Keratinocyte (primary cell): ENCODE results near the gene CACNA1B. TPM values are rescaled to one million over a fixed set of nuclear protein-coding genes. Genes with fewer than 3 reads are reported as not detected.

Experiments
- DNase-seq: peaks from one replicate; pipeline ENCODE4 v3.0.0-alpha.2; 2011; ENCODE audit warnings: low read depth, missing footprints, low spot score
- FAIRE-seq: peaks from 2 replicates; lab custom pipeline; 2011; peaks lifted over from hg19 to GRCh38; lab: Jason Lieb, UNC
- H2AFZ ChIP-seq: 2 replicates; pipeline ENCODE4 v1.6.0; 2012; ENCODE audit warnings: low read length, control low read depth, inconsistent platforms; ENCODE audit not compliant: control insufficient read depth
- H3K27ac ChIP-seq: 2 replicates; pipeline ENCODE4 v1.5.1; 2011; ENCODE audit warnings: low read length; ENCODE audit not compliant: control insufficient read depth, insufficient read depth
- H3K27me3 ChIP-seq: 3 replicates; pipeline ENCODE4 v1.6.0; 2011; ENCODE audit warnings: low read length; ENCODE audit not compliant: control insufficient read depth, insufficient read depth; ENCODE audit errors: extremely low read depth
- H3K36me3 ChIP-seq, 2 experiments: 2 replicates in 1 of 2; 3 replicates in 1 of 2; pipeline ENCODE4 v1.5.1; 2011; ENCODE audit warnings: low read length in 2 of 2, mild to moderate bottlenecking in 1 of 2; ENCODE audit not compliant: control insufficient read depth in 2 of 2, insufficient read depth in 2 of 2; ENCODE audit errors: extremely low read depth in 1 of 2
- H3K4me1 ChIP-seq: 3 replicates; pipeline ENCODE4 v1.5.1; 2011; ENCODE audit warnings: low read length; ENCODE audit not compliant: control insufficient read depth, insufficient read depth; ENCODE audit errors: extremely low read depth
- H3K4me2 ChIP-seq: 3 replicates; pipeline ENCODE4 v1.6.0; 2011; ENCODE audit warnings: low read depth, low read length; ENCODE audit not compliant: control insufficient read depth, insufficient read depth; ENCODE audit errors: extremely low read depth
- H3K4me3 ChIP-seq, 3 experiments: fragments of 200-600 bp in 1 of 3; sonication (generic) in 1 of 3; 2 replicates in 2 of 3; 3 replicates in 1 of 3; pipeline ENCODE4 v1.5.1; 2011 to 2016; ENCODE audit warnings: low read length in 3 of 3, mild to moderate bottlenecking in 3 of 3, control low read depth in 2 of 3, inconsistent platforms in 1 of 3, low read depth in 1 of 3, mixed read lengths in 1 of 3, mixed run types in 1 of 3, moderate library complexity in 1 of 3; ENCODE audit not compliant: control insufficient read depth in 2 of 3, insufficient read depth in 2 of 3; ENCODE audit errors: extremely low read depth in 1 of 3
- H3K79me2 ChIP-seq: 2 replicates; pipeline ENCODE4 v1.6.0; 2012; ENCODE audit warnings: low read length; ENCODE audit not compliant: control insufficient read depth, insufficient read depth
- H3K9ac ChIP-seq: 3 replicates; pipeline ENCODE4 v1.6.0; 2011; ENCODE audit warnings: low read length; ENCODE audit not compliant: control insufficient read depth, insufficient read depth; ENCODE audit errors: extremely low read depth
- H3K9me1 ChIP-seq: 3 replicates; pipeline ENCODE4 v1.6.0; 2011; ENCODE audit warnings: low read length; ENCODE audit not compliant: control insufficient read depth, insufficient read depth; ENCODE audit errors: extremely low read depth
- H3K9me3 ChIP-seq: 2 replicates; pipeline ENCODE4 v1.5.1; 2012; ENCODE audit warnings: low read depth, low read length; ENCODE audit not compliant: control insufficient read depth
- H4K20me1 ChIP-seq: 3 replicates; pipeline ENCODE4 v1.6.0; 2011; ENCODE audit warnings: low read length; ENCODE audit not compliant: control insufficient read depth, insufficient read depth; ENCODE audit errors: extremely low read depth
- CTCF ChIP-seq, 3 experiments: IDR thresholded peaks in 1 of 3; conservative IDR thresholded peaks in 1 of 3; optimal IDR thresholded peaks in 1 of 3; 2 replicates in 2 of 3; 3 replicates in 1 of 3; pipeline versions ENCODE3 to v1.5.1; 2011; ENCODE audit warnings: low read length in 3 of 3, mild to moderate bottlenecking in 3 of 3, moderate library complexity in 2 of 3, control low read depth in 1 of 3, inconsistent platforms in 1 of 3; ENCODE audit not compliant: insufficient read depth in 2 of 3; ENCODE audit errors: extremely low read depth in 1 of 3
- EZH2 ChIP-seq: IDR thresholded peaks from one replicate; pipeline ENCODE4 v1.6.1; 2012; ENCODE audit warnings: inconsistent platforms, mild to moderate bottlenecking, low read length, moderate library complexity
- dilution Hi-C: fragments of 300-500 bp; cut with MboI; formaldehyde crosslinking; loops from one replicate; pipeline ENCODE4 v1.7.0; 2020; ENCODE audit warnings: low sequenced_read_pairs; ENCODE audit not compliant: extremely low pct_ligation_motif_present
- polyA plus RNA-seq, 5 experiments: library from polyadenylated mRNA; depleted of rRNA in 3 of 5; stranded (reverse) in 3 of 5; stranded (forward) in 1 of 5; unstranded in 1 of 5; fragments of >200 nt; gene quantifications; 1 replicate in 1 of 5; 2 replicates in 3 of 5; 3 replicates in 1 of 5; pipeline versions ENCODE4 v1.2.1 to v1.2.3, GENCODE V29; 2011 to 2012; ENCODE audit warnings: missing spikeins in 2 of 5, low read depth in 1 of 5, low replicate concordance in 1 of 5

CACNA1B gene
- polyA plus RNA-seq, 1 donor (not counting 4 experiments of a cell fraction or from before 2014, with no cell fraction given): 0.01 TPM

GRCh38 chr9:137878146-137878941 is 762 bp downstream of the CACNA1B start:
- Histone ChIP-seq H3K79me2 (no peaks in the 10 kb centered on the region), H2AFZ (no peak overlapping the region), H3K9me1 (no peaks in the 10 kb centered on the region), H3K36me3 (no peaks in the 10 kb centered on the region), H3K4me2 (no peak overlapping the region), H3K4me3 (no peak overlapping the region), H3K9ac (no peak overlapping the region), H3K9me3 (peaks cover 2% of the 10 kb centered on the region), H3K27ac (no peak overlapping the region), H4K20me1 (no peaks in the 10 kb centered on the region), H3K27me3 (peaks cover 12% of the 10 kb centered on the region), H3K4me1 (no peaks in the 10 kb centered on the region)
- peak; percentile 80 for TF ChIP-seq EZH2
- no peak for TF ChIP-seq CTCF (optimal IDR thresholded peaks at IDR 0.05 in 1 of 3, IDR thresholded peaks at IDR 0.05 in 1 of 3, conservative IDR thresholded peaks at IDR 0.05 in 1 of 3; ENCODE audit: extremely low read depth in 1 of 3, insufficient read depth in 2 of 3, low read length in 3 of 3)
- DNase-seq: no peak
- dilution Hi-C loops: no loop called here
- FAIRE-seq: no peak

- Histone ChIP-seq H3K9me3 (peaks cover 2% of the 10 kb centered on the region), H3K36me3 (no peaks in the 10 kb centered on the region), H2AFZ (no peak overlapping the region), H3K27ac (no peak overlapping the region), H3K9me1 (no peaks in the 10 kb centered on the region), H3K4me2 (no peak overlapping the region), H3K9ac (no peak overlapping the region), H4K20me1 (no peaks in the 10 kb centered on the region), H3K27me3 (peaks cover 12% of the 10 kb centered on the region), H3K79me2 (no peaks in the 10 kb centered on the region), H3K4me3 (no peak overlapping the region), H3K4me1 (no peaks in the 10 kb centered on the region)
- FAIRE-seq: no peak
- dilution Hi-C loops: no loop called here
- TF ChIP-seq EZH2 (no peak), CTCF (optimal IDR thresholded peaks at IDR 0.05 in 1 of 3, IDR thresholded peaks at IDR 0.05 in 1 of 3, conservative IDR thresholded peaks at IDR 0.05 in 1 of 3; ENCODE audit: extremely low read depth in 1 of 3, insufficient read depth in 2 of 3, low read length in 3 of 3) (no peak)
- no peak for DNase-seq
Observed at GRCh38 chr9:137879052-137879451, 1.5 kb downstream of the CACNA1B start.
